SK-N-MC (cell line): ENCODE results near the gene TRAF5.

ENCODE experiments used
- EZH2 ChIP-seq: fragments of 200-600 bp; sonication (generic); IDR thresholded peaks from one replicate; pipeline ENCODE4 v1.6.1; 2017; ENCODE audit warnings: antibody characterized with exemption
- FOXP2 ChIP-seq: optimal IDR thresholded peaks from 2 replicates; pipeline ENCODE3; 2011; ENCODE audit warnings: mild to moderate bottlenecking, moderate library complexity; ENCODE audit not compliant: insufficient read depth; ENCODE audit errors: extremely low read length, control extremely low read depth
- POLR2AphosphoS5 ChIP-seq: IDR thresholded peaks from 2 replicates; pipeline ENCODE4 v1.6.1; 2012; ENCODE audit warnings: mild to moderate bottlenecking, low read depth, low read length, borderline replicate concordance

DNA sequence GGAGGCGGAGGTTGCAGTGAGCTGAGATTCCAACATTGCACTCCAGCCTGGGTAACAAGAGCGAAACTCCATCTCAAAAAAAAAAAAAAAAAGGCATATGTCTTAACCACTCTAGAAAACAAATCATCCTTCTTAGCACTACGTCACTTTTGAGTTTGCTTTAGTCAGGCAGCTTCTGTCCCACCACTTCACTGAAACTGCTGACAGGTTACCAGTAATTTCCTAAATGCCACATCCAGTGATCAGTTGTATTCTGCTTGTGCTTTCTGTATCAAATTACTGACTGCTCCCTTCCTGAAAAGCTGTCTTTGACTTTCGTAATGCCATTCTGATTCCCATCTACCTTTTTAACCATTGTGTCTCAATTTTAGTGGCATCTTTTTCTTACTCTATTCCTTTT, 45.7 kb upstream of the TRAF5 start:
- TF ChIP-seq POLR2AphosphoS5 (no peak), EZH2 (no peak), FOXP2 (no peak)
